HG03045 (cell line): ENCODE measurements around the gene C10orf105.

Experiments used
- ATAC-seq: cut with Tn5 transposase; IDR thresholded peaks from one replicate; pipeline ENCODE4 v1.9.1; 2021; ENCODE audit warnings: mild to moderate bottlenecking, moderate library complexity; ENCODE audit not compliant: unreplicated experiment

C10orf105 gene

DNA sequence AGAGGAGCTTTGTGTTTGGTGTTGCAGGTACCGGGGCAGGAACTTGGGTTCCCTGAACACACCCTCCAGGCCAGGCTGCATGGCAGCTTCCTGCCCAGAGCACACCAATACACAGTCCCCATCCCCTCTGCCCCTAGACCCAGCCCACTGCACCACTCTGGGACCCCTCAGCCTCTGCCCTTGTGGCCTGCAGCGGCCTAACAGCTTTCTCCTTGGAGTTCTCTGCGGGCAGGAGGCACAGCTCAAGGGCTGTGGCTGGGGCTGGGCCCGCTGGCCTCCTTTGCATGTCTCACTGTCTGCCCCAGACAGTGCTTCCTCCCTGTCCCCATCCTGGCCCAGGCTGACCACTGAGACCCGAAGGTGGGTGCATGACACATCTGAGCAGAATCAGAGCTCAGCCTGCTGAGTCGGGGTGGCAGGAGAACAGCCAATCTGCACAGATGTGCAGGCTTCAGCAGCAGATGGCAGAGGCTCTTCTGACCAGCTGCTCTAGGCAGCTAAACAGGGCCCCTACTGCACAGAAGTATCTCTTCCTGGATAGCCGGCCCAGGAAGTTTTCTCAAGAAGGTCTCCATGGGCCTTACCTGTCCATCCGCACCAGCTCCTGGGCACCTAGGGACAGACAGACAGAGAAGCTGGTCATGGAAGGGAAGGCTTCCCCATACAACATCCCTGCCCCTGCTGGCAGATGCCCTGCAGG lies 33.0 kb upstream of the C10orf105 start:
- ATAC-seq, result no peak

DNA sequence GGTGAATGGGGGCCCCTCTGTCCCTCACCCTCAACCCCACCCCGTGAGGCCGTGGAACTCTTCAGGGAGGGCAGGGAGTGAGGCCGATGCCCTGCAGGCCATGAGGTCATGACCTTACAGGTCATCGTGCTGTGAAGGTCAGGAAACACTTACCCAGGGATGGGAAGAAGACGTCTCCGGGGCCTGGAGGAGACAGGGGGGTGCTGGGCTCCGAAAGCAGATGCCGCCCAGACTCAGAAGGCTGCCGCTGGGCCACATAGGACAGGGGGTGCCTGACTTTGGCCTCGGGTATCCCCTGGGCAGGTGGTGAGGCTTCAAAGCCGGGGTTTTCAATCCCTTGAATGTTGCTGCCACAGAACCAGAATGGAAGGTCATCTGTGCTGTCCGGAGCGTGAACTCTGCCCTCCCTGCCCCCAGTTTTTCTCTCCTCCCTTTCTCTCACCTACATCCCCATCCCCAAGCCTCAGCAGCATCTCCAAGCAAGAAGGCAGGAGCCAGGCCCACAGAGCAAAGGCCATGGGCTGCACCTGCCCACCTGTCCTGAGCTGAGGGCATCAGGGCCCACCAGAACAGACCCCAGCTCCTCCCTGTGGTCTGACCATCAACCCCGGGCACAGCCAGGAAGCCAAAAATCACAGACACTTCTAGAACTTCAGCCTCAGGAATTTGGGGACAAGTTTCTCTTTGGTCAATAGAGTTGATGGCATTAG lies 32.1 kb upstream of the C10orf105 start:
- ATAC-seq, result no peak

DNA sequence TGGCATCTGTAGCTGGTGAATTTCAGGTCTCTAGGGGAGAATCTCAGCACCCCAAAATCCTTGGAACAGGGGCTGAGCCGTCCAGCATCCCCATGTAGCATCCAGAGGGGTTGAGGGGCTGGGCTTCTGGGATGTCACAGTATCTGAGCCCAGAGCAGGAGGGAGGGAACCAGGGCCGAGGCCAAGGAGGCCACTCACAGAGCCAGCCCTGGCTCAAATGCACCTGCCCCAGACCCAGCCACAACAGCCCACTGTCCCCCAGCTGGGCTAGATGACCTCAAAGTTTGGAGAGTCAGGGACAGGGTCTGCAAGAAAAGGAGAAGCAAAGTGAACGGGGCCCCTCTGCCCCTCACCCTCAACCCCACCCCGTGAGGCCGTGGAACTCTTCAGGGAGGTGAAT lies 31.4 kb upstream of the C10orf105 start:
- no peak for ATAC-seq

DNA sequence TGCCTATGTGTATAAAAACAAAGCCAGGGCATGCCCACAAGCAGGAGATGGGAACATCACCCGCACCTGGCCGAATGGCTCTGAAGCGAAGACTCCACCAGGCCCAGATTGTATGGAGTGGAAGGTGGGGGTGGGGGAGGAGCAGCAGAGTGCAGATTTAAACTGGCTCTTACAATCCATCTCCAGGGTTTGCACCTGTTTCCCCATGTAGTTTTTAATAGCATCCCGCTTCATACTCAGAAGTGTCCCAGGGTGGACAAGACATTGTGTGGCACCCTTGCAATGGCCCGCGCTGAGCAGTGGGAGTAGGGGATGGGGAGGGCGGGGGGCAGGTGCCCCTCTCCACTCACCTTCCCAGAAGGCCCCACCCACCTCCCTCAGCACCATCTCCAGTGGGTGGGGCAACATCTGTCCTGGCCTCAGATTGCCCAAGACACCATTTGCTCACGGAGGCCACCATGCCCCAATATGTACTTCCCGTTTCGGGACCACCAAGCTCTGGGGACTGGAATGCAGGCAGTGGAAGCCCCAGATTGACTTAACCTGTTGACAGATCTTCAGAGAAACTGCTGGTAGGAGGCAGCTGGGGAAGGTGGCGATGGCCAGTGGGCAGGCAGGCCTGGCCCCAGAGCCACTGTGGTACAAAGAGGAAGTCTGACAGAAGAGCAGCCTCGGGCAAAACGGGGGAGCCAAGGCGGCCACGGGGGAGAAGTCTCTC lies 30.7 kb upstream of the C10orf105 start:
- no peak for ATAC-seq

DNA sequence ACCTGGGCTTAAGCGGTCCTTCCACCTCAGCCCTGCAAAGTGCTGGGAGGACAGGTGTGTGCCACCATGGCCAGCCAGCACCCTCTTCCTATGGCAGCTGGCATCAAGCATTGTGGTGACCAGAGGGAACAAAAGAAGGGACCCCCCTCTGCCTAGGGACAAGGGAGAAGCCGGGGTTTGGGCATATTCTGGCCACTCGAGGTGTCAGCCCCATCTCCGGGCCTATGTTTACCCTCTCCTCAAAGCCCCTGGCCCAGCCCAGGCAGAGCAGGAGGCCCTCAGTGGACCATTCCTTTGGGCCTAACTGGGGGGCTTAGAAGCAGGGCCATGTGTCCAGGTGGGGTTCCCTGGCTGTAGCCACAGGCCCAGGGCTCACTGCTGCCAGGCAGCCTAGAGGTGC lies 29.8 kb upstream of the C10orf105 start:
- ATAC-seq, result no peak

DNA sequence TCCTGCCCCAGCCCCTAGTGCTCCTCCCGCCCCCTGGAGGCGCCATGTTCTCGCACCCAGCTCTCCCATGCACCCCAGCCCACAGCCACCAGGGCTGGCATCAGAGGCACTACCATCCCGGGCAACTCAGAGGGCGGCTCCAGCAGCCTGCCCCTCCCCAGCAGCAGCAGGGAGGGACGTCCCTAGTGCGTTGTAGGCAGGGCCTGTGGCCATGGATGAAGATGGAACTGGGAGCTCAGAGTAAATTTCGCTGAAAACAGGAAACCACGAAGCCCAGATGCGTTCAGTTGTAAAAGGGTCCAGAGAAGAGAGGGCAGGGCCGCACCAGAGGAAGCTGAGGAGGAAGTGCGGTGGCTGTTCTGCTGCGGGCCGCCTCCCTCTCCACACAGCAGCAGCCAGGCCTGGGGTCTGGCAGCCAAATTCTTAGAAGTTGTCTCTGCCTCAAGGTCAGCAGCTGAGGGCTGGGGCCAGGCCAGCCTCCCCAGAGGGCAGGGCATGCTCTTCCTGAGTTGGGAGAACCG lies 29.2 kb upstream of the C10orf105 start:
- ATAC-seq, result no peak

DNA sequence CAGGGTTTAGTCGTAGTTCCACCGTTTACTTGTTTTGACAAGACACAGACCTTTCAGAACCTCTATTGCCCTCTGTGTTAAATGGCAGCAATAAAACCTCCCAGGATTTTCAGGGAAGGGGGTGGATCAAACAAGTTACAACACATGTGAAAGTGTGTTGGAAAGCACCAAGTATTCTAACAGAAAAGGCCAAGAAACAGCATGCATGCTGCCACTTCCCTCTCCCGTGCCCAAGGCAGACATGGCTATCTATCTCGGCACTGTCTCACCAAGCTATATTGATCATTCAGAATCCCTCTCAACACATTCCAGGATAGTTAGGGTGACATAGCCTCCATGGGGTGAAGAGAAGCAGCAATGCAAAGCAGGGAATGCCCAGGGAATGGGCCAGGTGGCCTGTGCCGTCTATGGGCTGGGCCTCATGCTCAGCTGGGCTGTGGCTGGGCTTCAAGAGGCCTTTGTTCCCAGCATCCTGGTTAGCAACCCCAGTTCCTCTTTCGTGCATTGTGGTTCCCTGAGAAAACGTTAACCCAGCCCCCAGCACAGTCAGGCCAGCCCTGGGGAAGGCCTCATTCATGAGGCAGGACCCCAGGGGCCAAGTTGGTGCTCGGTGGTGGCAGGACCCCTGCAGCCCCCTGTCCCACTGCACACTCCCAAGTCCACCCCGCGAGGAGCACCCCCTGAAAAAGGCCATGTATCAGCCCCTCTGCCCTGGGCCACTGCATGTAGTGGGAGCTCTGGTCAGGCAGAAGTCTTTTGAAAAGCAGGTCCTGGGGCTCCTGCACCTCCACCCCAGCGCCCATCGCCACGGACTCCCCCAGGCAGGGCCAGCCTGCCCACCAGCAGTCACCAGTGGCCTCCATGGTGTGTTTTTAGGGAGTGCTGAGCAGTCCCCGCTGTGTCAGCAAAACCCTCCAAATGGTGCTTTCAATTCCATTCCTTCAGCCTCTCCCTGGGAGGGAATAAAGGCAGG lies 28.3 kb upstream of the C10orf105 start:
- no peak for ATAC-seq

DNA sequence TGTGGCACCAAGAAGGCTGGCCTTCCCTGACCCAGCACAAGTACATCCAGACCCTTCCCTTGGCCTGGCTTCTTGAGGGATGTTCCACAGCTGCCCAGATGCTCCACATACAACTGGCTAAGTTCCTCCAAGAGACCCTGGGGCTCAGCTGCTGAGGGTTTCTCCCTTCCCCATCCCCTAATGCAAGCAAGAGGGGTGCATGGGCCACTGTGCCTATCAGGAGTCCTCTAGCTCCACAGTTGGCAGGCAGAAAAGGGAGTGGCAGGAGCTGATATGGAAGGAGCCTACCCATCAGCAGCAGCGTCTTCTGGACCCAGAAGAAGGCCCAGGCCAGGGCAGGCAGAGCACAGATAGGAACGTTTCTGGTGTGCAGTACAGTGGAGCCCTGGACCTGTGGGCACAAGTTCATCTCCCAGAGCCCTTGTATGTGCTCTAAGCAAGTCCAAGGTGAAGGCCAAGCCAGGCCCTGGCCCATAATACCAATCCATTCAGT lies 27.5 kb upstream of the C10orf105 start:
- ATAC-seq, result no peak

DNA sequence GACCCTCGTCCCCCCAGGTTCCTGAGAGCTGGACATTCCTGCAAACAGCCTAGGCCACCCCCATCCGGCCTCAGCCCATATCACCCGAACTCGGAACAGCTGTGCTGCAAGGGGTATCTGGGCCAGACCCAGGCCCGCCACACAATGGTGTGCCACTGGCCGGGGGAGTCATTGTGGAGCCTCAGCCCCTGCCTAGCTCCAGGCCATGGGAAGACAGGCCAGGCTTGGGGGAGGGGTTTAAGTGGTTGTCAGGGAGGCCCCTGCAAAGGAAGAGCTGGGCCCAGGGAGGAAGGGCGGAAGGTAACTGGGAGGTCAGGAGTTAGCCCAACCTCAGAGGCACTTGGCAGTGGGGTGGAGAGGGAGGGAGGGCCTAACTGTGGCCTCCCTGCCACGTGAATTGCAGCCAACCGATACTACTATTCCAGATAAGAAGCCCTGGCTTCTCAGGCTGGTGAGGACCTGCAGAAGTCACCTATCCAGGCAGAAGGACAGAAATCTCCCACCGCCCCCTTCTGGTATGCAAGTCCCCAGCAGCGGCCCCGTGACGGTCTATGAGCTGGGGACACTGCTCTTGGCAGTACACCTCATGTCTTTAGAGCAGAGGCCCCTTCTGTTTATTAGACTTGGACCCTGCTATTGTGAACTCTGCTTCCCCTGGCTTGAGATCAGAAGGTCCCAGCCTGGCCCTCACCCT lies 26.9 kb upstream of the C10orf105 start:
- ATAC-seq, result no peak

DNA sequence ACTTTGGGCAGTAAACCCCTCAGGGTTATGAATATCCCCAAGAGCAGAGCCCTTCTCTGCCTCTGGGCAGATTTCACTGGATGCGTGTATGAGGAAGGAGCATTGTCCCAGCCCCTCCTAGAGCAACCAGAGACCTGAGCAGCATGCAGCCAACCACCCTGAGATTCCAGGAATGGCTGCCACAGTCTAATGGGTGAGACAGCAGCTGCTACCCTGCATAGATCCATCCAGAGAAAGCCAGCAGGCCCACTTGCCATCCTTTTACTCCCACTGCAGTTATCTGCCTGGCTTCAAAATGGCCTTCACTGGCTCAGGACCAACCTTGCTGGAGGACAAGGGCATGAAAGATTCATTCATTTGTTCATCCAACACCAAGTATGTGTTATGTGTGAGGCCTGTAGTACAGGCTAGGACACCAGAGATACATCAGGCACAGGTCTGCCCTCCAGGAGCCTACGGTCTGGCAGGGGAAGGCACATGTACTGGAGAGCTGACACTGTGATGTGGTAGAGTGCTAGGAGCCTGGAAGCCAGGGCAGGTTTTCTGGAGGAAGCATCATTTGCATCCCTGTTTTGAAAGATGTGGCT lies 26.2 kb upstream of the C10orf105 start:
- no peak for ATAC-seq

DNA sequence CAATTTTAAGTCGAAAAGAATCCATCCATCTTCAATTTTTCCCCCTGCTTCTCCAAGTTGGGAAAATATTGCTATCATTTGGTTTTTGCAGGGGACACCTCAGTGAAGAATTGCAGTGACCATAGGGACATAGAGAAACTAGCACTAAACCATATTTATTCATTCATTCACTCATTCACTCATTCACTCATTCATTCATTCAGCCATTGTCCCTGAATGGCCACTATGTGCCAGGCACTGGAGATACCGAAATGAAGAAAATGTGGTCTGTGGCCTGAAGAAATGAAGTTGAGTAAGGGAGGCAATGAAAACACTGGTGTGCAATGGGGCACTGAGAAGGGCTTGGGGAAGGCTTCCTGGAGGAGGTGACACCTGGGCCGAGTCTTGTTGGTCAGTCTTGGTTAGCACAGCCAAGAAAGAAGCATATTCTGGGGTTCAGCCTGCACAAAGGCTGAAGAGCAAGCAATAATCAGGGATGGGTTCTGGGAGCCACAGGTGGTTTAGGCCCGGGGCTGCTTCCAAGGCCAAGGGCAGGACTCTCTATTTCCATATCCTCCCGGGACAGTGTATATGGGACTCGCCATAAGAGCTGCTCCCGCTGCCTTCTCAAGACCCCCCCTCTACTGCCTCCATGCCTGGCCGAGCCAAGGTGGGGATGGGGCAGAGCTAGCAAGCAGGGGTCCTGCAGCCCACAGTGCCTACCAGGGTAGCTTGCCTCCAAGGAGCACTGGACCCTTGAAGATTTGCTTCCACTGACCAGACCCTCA lies 25.5 kb upstream of the C10orf105 start:
- ATAC-seq, result no peak

DNA sequence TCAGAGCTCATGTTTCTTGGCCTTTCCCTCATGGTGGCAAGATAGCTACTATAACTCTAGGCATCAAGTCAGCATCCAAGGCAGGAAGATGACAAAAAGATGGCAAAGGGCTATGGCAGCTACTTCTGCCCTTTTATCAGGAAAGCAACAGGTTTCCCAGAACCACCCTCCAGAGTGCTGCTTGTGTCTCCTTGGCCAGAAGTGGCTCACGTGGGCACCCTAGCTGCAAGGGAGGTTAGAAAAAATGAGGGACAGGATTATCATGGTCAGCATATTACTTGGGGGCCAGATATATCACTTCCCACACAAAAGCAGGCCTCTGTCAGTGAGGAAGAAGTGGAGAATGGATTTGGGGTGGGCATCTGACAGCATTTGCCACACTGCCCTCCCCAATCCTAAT lies 24.3 kb upstream of the C10orf105 start:
- no peak for ATAC-seq

DNA sequence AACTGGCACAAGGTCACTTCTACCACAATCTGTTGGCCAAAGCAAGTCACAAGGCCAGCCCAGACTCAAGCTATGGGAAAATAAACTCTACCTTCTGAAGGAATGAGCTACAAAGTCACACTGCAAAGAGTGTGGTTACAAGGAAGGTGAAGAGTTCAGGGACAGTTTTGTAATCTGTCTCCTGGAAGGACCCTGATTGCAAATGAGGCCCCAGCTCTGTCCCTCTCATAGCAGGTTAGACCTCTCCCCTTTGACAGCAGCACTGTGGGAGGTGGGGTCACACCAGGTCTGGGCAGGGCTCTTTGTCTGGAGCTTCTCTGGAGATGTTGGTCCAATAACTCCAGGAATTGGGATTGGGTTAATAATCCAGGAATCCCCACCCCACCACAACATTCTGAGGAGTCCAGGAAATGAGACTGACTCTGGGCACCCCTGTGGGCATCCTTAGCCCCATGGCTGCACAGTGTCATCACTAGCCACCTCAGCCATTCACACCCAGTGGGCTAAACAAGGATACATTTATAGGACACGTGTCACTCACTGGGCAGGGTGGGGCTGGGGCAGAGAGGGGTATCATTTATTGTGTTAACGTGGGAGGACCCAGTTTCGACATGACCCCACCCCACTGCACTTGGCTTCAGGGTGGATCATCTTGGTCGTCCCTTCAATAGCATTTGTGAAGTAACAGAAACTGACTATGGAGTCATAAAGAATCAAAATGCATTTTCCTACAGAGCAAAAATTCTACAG lies 23.7 kb upstream of the C10orf105 start:
- no peak for ATAC-seq

DNA sequence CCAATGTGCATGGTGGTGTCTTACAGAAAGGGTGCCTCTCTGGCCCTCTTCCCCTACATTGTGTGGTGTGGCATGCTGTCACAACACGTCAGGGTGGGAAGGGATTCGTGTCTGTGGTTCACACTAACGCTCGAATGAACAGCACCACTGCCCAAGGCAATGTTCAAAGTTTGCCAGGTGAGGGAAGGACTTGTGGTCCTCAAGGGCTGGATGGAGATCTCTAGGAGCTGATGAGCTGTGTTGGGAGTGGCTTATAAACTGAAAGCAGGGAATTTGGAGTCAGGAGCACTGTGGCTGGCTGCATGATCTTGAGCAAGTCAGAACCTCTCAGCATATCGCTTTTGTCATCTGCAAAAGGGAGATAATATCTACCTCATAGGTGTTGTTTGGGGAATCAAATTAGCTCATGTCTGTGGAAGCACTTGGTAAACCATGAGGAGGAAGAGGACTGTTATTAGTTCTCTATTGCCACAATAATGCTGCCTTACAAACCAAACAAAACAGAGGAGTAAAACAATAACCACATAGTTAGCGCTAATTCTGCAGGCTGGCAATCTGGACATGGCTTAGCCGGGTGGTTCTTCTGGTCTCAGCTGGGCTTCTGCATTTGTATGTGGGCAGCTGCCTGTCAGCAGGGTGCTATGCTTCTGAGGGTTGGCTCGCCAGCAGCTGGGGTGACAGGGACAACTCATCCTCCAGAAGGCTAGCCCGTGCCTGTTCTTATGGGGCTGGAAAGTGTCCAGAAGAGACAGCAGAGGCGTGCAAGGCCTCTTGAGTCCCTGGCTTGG lies 22.9 kb upstream of the C10orf105 start:
- ATAC-seq, result no peak

DNA sequence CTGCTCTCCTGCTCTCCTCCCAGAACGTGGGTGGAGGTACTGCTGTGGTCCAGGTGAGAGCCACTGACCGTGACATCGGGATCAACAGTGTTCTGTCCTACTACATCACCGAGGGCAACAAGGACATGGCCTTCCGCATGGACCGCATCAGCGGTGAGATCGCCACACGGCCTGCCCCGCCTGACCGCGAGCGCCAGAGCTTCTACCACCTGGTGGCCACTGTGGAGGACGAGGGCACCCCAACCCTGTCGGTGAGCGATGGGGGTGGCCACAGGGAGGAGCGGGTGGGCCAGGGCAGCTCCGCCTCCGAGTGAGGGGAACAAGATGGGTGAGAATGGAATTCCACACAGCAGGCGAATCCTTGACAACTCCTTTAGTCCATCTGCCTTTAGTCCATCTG lies 22.1 kb upstream of the C10orf105 start:
- ATAC-seq, result no peak

DNA sequence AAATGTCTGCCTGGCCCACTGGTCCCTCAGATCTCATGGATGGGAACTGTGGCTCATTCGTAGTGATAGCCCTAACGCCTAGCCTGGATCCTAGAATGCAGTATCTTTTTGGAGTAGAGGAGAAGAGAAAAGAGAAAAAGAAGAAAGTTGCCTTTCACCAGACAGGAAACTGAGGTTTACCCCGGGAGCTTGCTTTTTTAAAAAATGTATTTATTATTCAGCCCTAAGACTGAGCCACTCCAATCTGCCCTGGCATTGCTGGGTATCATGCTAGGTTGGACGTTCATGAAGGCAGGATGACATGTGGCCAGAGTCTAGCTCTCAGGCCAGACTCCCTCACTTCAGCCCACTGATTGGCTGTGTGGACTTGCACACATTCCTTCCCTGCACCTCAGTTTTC lies 21.5 kb upstream of the C10orf105 start:
- no peak for ATAC-seq

DNA sequence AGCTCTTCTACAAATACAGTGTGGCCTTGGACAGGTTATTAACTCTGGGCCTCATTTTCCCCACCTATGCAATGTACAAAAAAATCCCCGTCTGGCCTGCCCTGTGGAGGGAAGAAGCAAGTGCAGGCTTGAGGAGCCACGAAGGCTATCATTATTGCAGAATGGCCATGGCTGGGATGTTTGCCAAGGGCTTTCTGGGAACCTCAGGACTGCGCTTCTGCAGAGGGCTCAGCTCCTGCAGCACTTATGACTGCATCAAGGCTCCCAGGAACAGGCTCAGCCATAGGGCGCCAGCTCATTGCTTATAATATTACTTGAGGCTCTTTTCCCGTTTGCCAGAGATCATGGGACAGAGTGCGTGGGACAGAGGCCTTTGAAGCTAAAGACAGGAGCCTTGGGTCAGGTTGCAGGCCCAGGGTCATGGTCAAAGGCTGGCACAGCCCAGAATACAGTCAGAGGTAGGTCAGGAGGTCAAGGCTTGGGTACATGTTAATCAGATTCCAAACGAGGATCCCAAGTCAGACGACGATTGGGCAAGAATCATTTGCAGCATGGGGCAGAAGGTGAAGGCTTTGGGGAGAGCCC lies 20.6 kb upstream of the C10orf105 start:
- ATAC-seq, result no peak
